SK-N-SH (cell line): ENCODE results near the gene LIMA1. TPM values are rescaled to one million over a fixed set of nuclear protein-coding genes. Genes with fewer than 3 reads are reported as not detected.
A peak's percentile ranks its signal among the peaks of the same experiment; 100 is the strongest.

ENCODE experiments used
- CHD2 ChIP-seq: fragments of 150-350 bp; IDR thresholded peaks from 2 replicates; pipeline ENCODE4 v1.6.1; 2018; ENCODE audit warnings: low read length; ENCODE audit not compliant: partially characterized antibody
- CTCF ChIP-seq: fragments of 200-600 bp; sonication (generic); IDR thresholded peaks from 2 replicates; pipeline ENCODE4 v1.6.1; 2017; ENCODE audit warnings: antibody characterized with exemption, mild to moderate bottlenecking, moderate library complexity
- ELF1 ChIP-seq: IDR thresholded peaks from 2 replicates; pipeline ENCODE4 v1.4.0; 2012
- EP300 ChIP-seq, 2 experiments: IDR thresholded peaks; 2 replicates each; pipeline versions ENCODE4 v1.4.0 to v1.6.1; 2012; ENCODE audit warnings: borderline replicate concordance in 1 of 2, low read depth in 1 of 2, low read length in 1 of 2
- EZH2phosphoT487 ChIP-seq: fragments of 200-600 bp; sonication (generic); IDR thresholded peaks from 2 replicates; pipeline ENCODE4 v1.6.1; 2017; ENCODE audit warnings: low read depth, mixed run types, mild to moderate bottlenecking, antibody characterized with exemption, moderate library complexity, borderline replicate concordance
- FOSL2 ChIP-seq: IDR thresholded peaks from 2 replicates; pipeline ENCODE4 v1.4.0; 2012; ENCODE audit warnings: low read depth, mild to moderate bottlenecking, moderate library complexity, borderline replicate concordance
- FOXJ3 ChIP-seq: sonication (generic); formaldehyde crosslinking; IDR thresholded peaks from 2 replicates; pipeline ENCODE4 v1.5.1; 2020; ENCODE audit warnings: mild to moderate bottlenecking, missing genetic modification reagents
- GABPA ChIP-seq: IDR thresholded peaks from 2 replicates; pipeline ENCODE4 v1.4.0; 2012; ENCODE audit warnings: low read depth, mild to moderate bottlenecking
- GATA2 ChIP-seq: sonication (generic); formaldehyde crosslinking; IDR thresholded peaks from 2 replicates; pipeline ENCODE4 v1.5.0; 2020; ENCODE audit warnings: mild to moderate bottlenecking, missing genetic modification reagents
- JUND ChIP-seq: IDR thresholded peaks from 2 replicates; pipeline ENCODE4 v1.4.0; 2012
- MEF2A ChIP-seq: IDR thresholded peaks from 2 replicates; pipeline ENCODE4 v1.4.0; 2012; ENCODE audit warnings: low read depth, borderline replicate concordance
- MXI1 ChIP-seq: IDR thresholded peaks from 2 replicates; pipeline ENCODE4 v1.6.1; 2012; ENCODE audit warnings: mild to moderate bottlenecking, low read depth, low read length, improper control_type of control experiment
- NFIC ChIP-seq: IDR thresholded peaks from 2 replicates; pipeline ENCODE4 v1.4.0; 2012; ENCODE audit warnings: borderline replicate concordance
- PBX3 ChIP-seq: IDR thresholded peaks from 2 replicates; pipeline ENCODE4; 2012
- POLR2AphosphoS5 ChIP-seq: IDR thresholded peaks from 2 replicates; pipeline ENCODE4 v1.6.1; 2012; ENCODE audit warnings: low read depth, low read length
- RFX5 ChIP-seq: IDR thresholded peaks from 2 replicates; pipeline ENCODE4 v1.6.1; 2012; ENCODE audit warnings: mild to moderate bottlenecking, improper control_type of control experiment, low read length
- SIN3A ChIP-seq: IDR thresholded peaks from 2 replicates; pipeline ENCODE4 v1.6.1; 2012; ENCODE audit warnings: low read depth, mild to moderate bottlenecking, low read length, moderate library complexity, borderline replicate concordance
- SMC3 ChIP-seq: IDR thresholded peaks from 2 replicates; pipeline ENCODE4 v1.6.1; 2012; ENCODE audit warnings: low read depth, low read length, improper control_type of control experiment
- TAF1 ChIP-seq: IDR thresholded peaks from 2 replicates; pipeline ENCODE4 v1.6.1; 2012; ENCODE audit warnings: low read depth, mild to moderate bottlenecking, low read length, moderate library complexity, borderline replicate concordance
- TEAD4 ChIP-seq: IDR thresholded peaks from 2 replicates; pipeline ENCODE4 v1.4.0; 2012; ENCODE audit warnings: mild to moderate bottlenecking, borderline replicate concordance; ENCODE audit not compliant: insufficient read depth
- USF2 ChIP-seq: fragments of 150-350 bp; IDR thresholded peaks from 2 replicates; pipeline ENCODE4 v1.6.1; 2017; ENCODE audit warnings: antibody characterized with exemption, low read length, low read depth, borderline replicate concordance
- polyA plus RNA-seq, 3 experiments: library from polyadenylated mRNA; depleted of rRNA; stranded (reverse); fragments of >200 nt; gene quantifications; 2 replicates each; pipeline ENCODE4 v1.2.3, GENCODE V29; 2012

The LIMA1 gene
- polyA plus RNA-seq, 1 of the 3 experiments (the other 2 are of a cell fraction) = 96.6 TPM

- no peak for TF ChIP-seq CTCF
- peak; percentile 55 for TF ChIP-seq CHD2
- TF ChIP-seq JUND = 0 out of 2 replicates have a peak, but pooled peaks have one; percentile 6
- TF ChIP-seq FOXJ3 (CRISPR knock-in tag) = no peak
- TF ChIP-seq RFX5 = no peak
- 0 out of 2 replicates have a peak, but pooled peaks have one; percentile 6 for TF ChIP-seq MEF2A
- TF ChIP-seq GATA2 (CRISPR knock-in tag) = no peak
- TF ChIP-seq MXI1 = no peak
- TF ChIP-seq NFIC = 0 out of 2 replicates have a peak, but pooled peaks have one; percentile 18
- no peak for TF ChIP-seq EZH2phosphoT487
- no peak for TF ChIP-seq SMC3
- TF ChIP-seq EP300 (IDR thresholded peaks at IDR 0.05; ENCODE audit: borderline replicate concordance in 1 of 2, low read depth in 1 of 2, low read length in 1 of 2) = peak in 1 of 2 experiments; percentile 46; a peak in 1 of 4 replicates
- no peak for TF ChIP-seq USF2
- peak; percentile 23; the same call in 1 of the 2 replicates for TF ChIP-seq PBX3
- no peak for TF ChIP-seq FOSL2
- no peak for TF ChIP-seq POLR2AphosphoS5
- TF ChIP-seq GABPA = no peak
- TF ChIP-seq SIN3A = no peak
- TF ChIP-seq TEAD4 = 0 out of 2 replicates have a peak, but pooled peaks have one; percentile 17
- no peak for TF ChIP-seq ELF1
- no peak for TF ChIP-seq TAF1
These were observed 82.6 kb downstream of the LIMA1 start (continued) for GRCh38 chr12:50200552-50201273.
